ENCODE measurements around the gene TTLL10.

TTLL10 gene

DNA sequence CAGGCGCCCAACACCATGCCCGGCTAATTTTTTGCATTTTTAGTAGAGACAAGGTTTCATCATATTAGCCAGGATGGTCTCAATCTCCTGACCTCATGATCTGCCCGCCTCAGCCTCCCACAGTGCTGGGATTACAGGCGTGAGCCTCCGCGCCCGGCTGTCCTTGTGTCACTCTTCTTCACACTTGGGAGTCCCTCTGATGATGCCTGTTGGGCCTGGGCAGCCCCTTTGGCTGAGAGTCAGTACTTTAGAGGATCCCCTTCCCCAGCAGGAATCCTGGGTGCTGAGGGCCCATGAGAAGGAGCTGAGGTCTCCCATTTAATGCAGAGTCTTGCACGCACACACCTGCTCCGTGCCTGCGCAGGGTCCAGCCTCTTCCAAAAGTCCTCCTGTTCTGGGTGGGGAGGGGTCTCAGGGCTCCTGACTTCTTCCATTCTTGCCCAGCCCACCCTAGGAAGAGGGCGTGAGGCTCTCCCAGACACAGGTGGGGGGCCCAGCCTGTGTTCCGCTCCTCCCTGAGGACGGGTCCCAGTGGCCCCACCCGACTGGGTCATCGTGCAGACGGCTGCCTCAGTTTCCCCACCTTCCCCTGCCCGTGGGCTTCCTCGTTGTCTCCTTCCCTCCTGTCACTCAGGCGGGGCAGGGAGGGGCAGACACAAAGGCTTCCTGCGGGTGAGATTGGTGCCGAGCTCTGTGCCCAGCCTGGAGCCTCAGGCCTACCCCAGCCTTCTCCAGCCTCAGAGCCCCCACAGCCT, 3.9 kb downstream of the TTLL10 start:
- Histone ChIP-seq H3K27me3 (ENCODE audit: insufficient read depth, poor library complexity, severe bottlenecking) (peaks cover 6% of the 10 kb centered on the region), H3K27ac (replicated peaks) (no peak overlapping the region), H3K4me3 (replicated peaks; ENCODE audit: insufficient read depth, low read length) (no peak overlapping the region)
- no peak for DNase-seq (ENCODE audit: low read depth in 1 of 2, low spot score in 1 of 2)
- no peak for TF ChIP-seq SPI1 (IDR thresholded peaks at IDR 0.05; ENCODE audit: borderline replicate concordance, low read depth)
- TF ChIP-seq, protein P1, sequence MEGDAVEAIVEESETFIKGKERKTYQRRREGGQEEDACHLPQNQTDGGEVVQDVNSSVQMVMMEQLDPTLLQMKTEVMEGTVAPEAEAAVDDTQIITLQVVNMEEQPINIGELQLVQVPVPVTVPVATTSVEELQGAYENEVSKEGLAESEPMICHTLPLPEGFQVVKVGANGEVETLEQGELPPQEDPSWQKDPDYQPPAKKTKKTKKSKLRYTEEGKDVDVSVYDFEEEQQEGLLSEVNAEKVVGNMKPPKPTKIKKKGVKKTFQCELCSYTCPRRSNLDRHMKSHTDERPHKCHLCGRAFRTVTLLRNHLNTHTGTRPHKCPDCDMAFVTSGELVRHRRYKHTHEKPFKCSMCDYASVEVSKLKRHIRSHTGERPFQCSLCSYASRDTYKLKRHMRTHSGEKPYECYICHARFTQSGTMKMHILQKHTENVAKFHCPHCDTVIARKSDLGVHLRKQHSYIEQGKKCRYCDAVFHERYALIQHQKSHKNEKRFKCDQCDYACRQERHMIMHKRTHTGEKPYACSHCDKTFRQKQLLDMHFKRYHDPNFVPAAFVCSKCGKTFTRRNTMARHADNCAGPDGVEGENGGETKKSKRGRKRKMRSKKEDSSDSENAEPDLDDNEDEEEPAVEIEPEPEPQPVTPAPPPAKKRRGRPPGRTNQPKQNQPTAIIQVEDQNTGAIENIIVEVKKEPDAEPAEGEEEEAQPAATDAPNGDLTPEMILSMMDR (IDR thresholded peaks at IDR 0.05; ENCODE audit: insufficient read depth, low read length) = no peak
- TF ChIP-seq POLR2AphosphoS5 (IDR thresholded peaks at IDR 0.05; ENCODE audit: low read depth) = no peak
- TF ChIP-seq, protein P2, sequence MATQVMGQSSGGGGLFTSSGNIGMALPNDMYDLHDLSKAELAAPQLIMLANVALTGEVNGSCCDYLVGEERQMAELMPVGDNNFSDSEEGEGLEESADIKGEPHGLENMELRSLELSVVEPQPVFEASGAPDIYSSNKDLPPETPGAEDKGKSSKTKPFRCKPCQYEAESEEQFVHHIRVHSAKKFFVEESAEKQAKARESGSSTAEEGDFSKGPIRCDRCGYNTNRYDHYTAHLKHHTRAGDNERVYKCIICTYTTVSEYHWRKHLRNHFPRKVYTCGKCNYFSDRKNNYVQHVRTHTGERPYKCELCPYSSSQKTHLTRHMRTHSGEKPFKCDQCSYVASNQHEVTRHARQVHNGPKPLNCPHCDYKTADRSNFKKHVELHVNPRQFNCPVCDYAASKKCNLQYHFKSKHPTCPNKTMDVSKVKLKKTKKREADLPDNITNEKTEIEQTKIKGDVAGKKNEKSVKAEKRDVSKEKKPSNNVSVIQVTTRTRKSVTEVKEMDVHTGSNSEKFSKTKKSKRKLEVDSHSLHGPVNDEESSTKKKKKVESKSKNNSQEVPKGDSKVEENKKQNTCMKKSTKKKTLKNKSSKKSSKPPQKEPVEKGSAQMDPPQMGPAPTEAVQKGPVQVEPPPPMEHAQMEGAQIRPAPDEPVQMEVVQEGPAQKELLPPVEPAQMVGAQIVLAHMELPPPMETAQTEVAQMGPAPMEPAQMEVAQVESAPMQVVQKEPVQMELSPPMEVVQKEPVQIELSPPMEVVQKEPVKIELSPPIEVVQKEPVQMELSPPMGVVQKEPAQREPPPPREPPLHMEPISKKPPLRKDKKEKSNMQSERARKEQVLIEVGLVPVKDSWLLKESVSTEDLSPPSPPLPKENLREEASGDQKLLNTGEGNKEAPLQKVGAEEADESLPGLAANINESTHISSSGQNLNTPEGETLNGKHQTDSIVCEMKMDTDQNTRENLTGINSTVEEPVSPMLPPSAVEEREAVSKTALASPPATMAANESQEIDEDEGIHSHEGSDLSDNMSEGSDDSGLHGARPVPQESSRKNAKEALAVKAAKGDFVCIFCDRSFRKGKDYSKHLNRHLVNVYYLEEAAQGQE (IDR thresholded peaks at IDR 0.05; ENCODE audit: insufficient replicate concordance, low read depth) = no peak
- TF ChIP-seq GABPA (IDR thresholded peaks at IDR 0.05; ENCODE audit: low read depth) = no peak

DNA sequence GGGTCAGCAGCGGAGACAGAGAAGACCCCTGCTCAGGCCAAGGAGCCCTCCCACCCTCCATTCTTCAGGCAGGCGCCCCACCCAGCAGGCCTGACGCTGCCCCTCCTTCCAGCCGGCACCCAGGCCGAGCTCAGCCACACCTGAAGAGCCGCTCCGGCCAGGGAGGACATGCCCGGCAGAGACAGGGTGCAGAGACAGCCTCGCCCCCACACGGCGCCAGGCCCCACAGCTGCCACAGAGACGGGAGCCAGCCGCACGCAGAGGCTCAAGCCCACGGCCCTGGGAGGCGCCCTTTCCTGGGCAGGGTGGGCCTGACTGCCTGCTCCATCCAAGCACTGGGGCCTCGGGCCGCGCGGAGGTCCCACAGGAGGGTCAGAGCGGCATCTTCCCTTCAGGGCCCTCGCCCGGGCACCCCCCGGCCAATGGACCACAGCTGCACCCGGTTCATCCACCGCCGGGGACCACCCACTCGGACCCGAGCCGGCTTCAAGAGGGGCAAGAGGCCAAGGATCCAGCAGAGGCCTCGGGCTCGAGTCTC, 5.2 kb downstream of the TTLL10 start:
- Histone ChIP-seq H3K4me3 (replicated peaks; ENCODE audit: insufficient read depth, low read length) (no peak overlapping the region), H3K27me3 (ENCODE audit: insufficient read depth, poor library complexity, severe bottlenecking) (peaks cover 6% of the 10 kb centered on the region), H3K27ac (replicated peaks) (no peak overlapping the region)
- no peak for DNase-seq (ENCODE audit: low read depth in 1 of 2, low spot score in 1 of 2)
- no peak for TF ChIP-seq POLR2AphosphoS5 (IDR thresholded peaks at IDR 0.05; ENCODE audit: low read depth)
- no peak for TF ChIP-seq SPI1 (IDR thresholded peaks at IDR 0.05; ENCODE audit: borderline replicate concordance, low read depth)
- TF ChIP-seq, protein P1 (IDR thresholded peaks at IDR 0.05; ENCODE audit: insufficient read depth, low read length) = no peak
- no peak for TF ChIP-seq GABPA (IDR thresholded peaks at IDR 0.05; ENCODE audit: low read depth)
- TF ChIP-seq, protein P2 (IDR thresholded peaks at IDR 0.05; ENCODE audit: insufficient replicate concordance, low read depth) = no peak

DNA sequence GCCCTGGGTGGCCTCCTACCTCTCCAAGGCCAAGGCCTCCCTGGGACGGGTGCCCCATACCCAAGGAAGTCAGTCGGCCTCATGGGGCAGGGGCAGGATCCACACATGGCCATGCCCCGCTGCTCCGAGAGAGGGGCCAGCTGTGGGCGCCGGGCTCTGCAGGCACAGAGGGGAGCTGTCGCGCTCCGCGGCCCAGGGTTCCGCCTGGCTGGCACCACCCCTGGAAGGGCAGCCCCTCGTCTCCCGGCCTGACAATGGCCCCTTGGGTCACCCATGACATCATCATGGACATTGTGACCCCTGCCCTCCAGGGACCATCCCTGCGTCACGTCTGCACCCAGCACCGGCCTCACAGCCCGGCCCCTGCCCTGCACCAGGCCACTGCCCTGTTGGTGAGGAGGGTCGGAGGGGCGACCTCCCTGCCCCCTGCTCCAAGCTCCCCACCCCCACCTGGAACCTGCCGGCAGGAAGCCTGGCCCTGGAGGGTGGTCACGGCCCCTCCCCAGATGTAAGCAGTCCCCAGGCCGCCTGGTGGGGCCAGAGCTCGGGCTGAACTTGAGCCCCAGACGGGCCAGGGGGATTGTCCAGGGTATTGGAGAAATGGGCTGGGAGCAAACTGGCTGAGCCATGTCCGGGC, 5.8 kb downstream of the TTLL10 start:
- TF ChIP-seq, protein P2 (IDR thresholded peaks at IDR 0.05; ENCODE audit: insufficient replicate concordance, low read depth) = no peak
- TF ChIP-seq POLR2AphosphoS5 (IDR thresholded peaks at IDR 0.05; ENCODE audit: low read depth) (no peak), SPI1 (IDR thresholded peaks at IDR 0.05; ENCODE audit: borderline replicate concordance, low read depth) (no peak), GABPA (IDR thresholded peaks at IDR 0.05; ENCODE audit: low read depth) (no peak)
- TF ChIP-seq, protein P1 (IDR thresholded peaks at IDR 0.05; ENCODE audit: insufficient read depth, low read length) = no peak
- no peak for DNase-seq (ENCODE audit: low read depth in 1 of 2, low spot score in 1 of 2)
- no peak overlapping the region for H3K27ac ChIP-seq (replicated peaks)
- H3K4me3 ChIP-seq (replicated peaks; ENCODE audit: insufficient read depth, low read length) = no peak overlapping the region
- H3K27me3 ChIP-seq (ENCODE audit: insufficient read depth, poor library complexity, severe bottlenecking) = peaks cover 6% of the 10 kb centered on the region

Measured in HL-60 (cell line).